ENCODE results near the gene TCL1B. TPM values are rescaled to one million over a fixed set of nuclear protein-coding genes. Genes with fewer than 3 reads are reported as not detected.

TCL1B gene
- total and polyA plus RNA-seq, 2 of the 8 experiments (the other 6 are each of a cell fraction or from before 2014, with no cell fraction given), result 9.6 to 11.5 TPM

DNA sequence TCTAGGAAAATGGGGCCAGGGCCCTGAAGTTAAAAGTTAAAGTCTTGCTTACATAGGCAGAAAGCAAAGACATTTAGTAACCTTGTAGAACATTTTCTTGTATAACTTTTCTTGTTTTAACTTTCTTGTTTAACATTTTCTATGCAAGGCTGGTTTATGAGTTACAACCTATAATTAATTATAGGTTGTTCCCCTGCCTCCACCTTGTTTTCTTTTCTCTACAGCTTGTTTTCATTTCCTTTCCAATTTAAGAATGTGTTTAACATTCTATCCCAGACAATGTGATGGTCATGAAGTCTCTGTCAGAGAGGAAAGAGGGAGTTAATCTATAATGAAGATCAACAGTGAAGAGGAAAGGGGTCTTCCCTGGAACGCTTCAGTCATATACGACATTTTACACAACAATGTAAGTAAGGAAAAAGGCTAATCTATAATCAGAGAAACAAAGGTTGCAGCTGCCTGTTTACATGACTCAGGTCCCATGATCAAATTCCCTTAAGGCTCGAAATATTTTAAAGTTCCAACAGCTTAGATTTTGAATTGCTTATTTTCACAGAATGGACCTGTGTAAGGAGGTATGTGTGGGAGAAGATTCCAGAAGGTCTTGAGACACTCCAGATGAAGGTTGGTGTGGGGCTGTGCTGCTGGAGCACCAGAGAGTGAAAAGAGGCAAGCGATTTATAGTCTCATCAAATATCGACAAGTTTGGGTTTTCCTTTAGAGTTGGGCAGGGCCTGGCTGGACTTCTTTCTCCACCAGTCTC is 34.2 kb upstream of the TCL1B start:
- H3K79me2 ChIP-seq (ENCODE audit: control insufficient read depth in 1 of 2, insufficient read depth in 2 of 2, low read length in 2 of 2), result no peaks in the 10 kb centered on the region
- no peaks in the 10 kb centered on the region for H3K23me2 ChIP-seq (ENCODE audit: low read depth, low read length)
- peak overlapping the region; percentile 48; the same call in 1 of the 2 replicates for H2BK20ac ChIP-seq (ENCODE audit: low read length)
- 86% methylated on average over 5 of the region's 5 CpGs; no CpG with 5 or more reads in 1 of the 2 experiments for WGBS, 2 experiments (ENCODE audit: extremely low coverage in 1 of 2, insufficient coverage in 1 of 2, insufficient read length in 1 of 2, insufficient replicate concordance in 2 of 2, low coverage in 1 of 2, low lambda C conversion rate in 2 of 2, missing lambda C conversion rate in 1 of 2)
- no peak for DNase-seq (ENCODE audit: low read depth in 1 of 2, low spot score in 2 of 2)
- H2AK5ac ChIP-seq (ENCODE audit: low read depth, low read length), result no peak overlapping the region
- no peaks in the 10 kb centered on the region for H3K36me3 ChIP-seq (ENCODE audit: control insufficient read depth in 2 of 4, insufficient read depth in 4 of 4, low read length in 3 of 4)
- ChIA-PET CTCF (ENCODE audit: partially characterized antibody) (interaction anchor here (0.5 to 3.2 kb wide), 8 partner anchors 8 to 228 kb away, joined by 3 to 12 read pairs (median 3); no protein-coding TSS in a partner anchor), POLR2A (ENCODE audit: partially characterized antibody) (no interaction called here)
- peak overlapping the region; percentile 37 for H4K91ac ChIP-seq (replicated peaks; ENCODE audit: insufficient read length, low read length)
- H3K27me3 ChIP-seq (replicated peaks in 1 of 4; ENCODE audit: control insufficient read depth in 3 of 4, extremely low read depth in 1 of 4, insufficient read depth in 3 of 4, low read length in 3 of 4), result no peaks in the 10 kb centered on the region
- no peak overlapping the region for H2BK5ac ChIP-seq (ENCODE audit: low read depth, low read length)
- no peaks in the 10 kb centered on the region for H4K20me1 ChIP-seq (replicated peaks in 1 of 2; ENCODE audit: control insufficient read depth in 1 of 2, insufficient read depth in 2 of 2, low read length in 2 of 2)
- peak overlapping the region; percentile 48 for H3K18ac ChIP-seq (ENCODE audit: extremely low read depth, low read length)
- peak; percentile 32 for FAIRE-seq
- no peak overlapping the region for H4K8ac ChIP-seq (ENCODE audit: extremely low read depth, insufficient read depth, low read length)
- no peak overlapping the region for H3K4me3 ChIP-seq (ENCODE audit: extremely low read depth in 1 of 4, insufficient read depth in 2 of 4, low read depth in 3 of 4, low read length in 4 of 4)
- H3K4ac ChIP-seq (replicated peaks; ENCODE audit: insufficient read length, low read depth, low read length), result no peak overlapping the region
- no peak overlapping the region for H2BK15ac ChIP-seq (ENCODE audit: low read length)
- H2BK120ac ChIP-seq (replicated peaks; ENCODE audit: low read depth, low read length), result peak overlapping the region; percentile 88
- no peak overlapping the region for H3K14ac ChIP-seq (ENCODE audit: insufficient read length)
- no peak overlapping the region for H3K56ac ChIP-seq (replicated peaks; ENCODE audit: insufficient read length, low read depth, low read length)
- no peaks in the 10 kb centered on the region for H3K79me1 ChIP-seq (ENCODE audit: low read depth, low read length)
- H4K5ac ChIP-seq (ENCODE audit: insufficient read length, low read depth, low read length), result no peak overlapping the region
- H3K4me1 ChIP-seq (replicated peaks in 1 of 4; ENCODE audit: control insufficient read depth in 3 of 4, insufficient read depth in 4 of 4, low read length in 3 of 4), result peaks cover 0 to 4% (median 2%) of the 10 kb centered on the region in 4 experiments; a peak in 2 of 7 replicates
- no peak overlapping the region for H3K4me2 ChIP-seq (ENCODE audit: insufficient read depth in 1 of 2, low read depth in 2 of 2, low read length in 2 of 2)
- peak overlapping the region; percentile 32 for H3K23ac ChIP-seq (ENCODE audit: insufficient read length)
- TF ChIP-seq EGR1 (IDR thresholded peaks at IDR 0.05; ENCODE audit: borderline replicate concordance, low read depth, low read length) (no peak), SAP30 (IDR thresholded peaks at IDR 0.05; ENCODE audit: insufficient read depth, insufficient replicate concordance, low read length) (no peak), RFX5 (IDR thresholded peaks at IDR 0.05; ENCODE audit: borderline replicate concordance, low read depth, low read length) (no peak), EP300 (IDR thresholded peaks at IDR 0.05; ENCODE audit: borderline replicate concordance in 1 of 2, low read depth in 2 of 2, low read length in 2 of 2) (no peak), RXRA (IDR thresholded peaks at IDR 0.05; ENCODE audit: insufficient read depth, low read depth, low read length) (no peak), POLR2AphosphoS5 (IDR thresholded peaks at IDR 0.05; ENCODE audit: low read depth, low read length) (no peak), SRF (IDR thresholded peaks at IDR 0.05; ENCODE audit: low read depth, low read length) (no peak), PHF8 (conservative IDR thresholded peaks at IDR 0.05; ENCODE audit: low read depth, low read length) (no peak)
- H3K9ac ChIP-seq (replicated peaks in 1 of 4; ENCODE audit: extremely low read depth in 1 of 4, low read depth in 3 of 4, low read length in 3 of 4), result no peak overlapping the region
- 0 out of 2 replicates have a peak overlapping the region, but pooled peaks have one; percentile 50 for H2BK12ac ChIP-seq (ENCODE audit: low read depth, low read length)
- peak overlapping the region; percentile 56; the same call in 1 of the 2 replicates for H2AFZ ChIP-seq (ENCODE audit: low read length)
- H3K9me3 ChIP-seq (ENCODE audit: insufficient read depth in 2 of 2, low read depth in 1 of 2, low read length in 1 of 2), result no peaks in the 10 kb centered on the region
- no peak overlapping the region for H3K27ac ChIP-seq (ENCODE audit: low read depth, low read length)
